ENCODE results near the gene FBXO42.

FBXO42 gene

GRCh38 chr1:16256478-16256877, 95.8 kb downstream of the FBXO42 start:
- Histone ChIP-seq H3K4me2 (ENCODE audit: low read length) (no peak overlapping the region), H3K9ac (ENCODE audit: low read length) (no peak overlapping the region), H4K20me1 (ENCODE audit: insufficient read depth, low read length) (no peaks in the 10 kb centered on the region), H3K4me3 (ENCODE audit: low read depth, low read length, poor library complexity, severe bottlenecking) (no peak overlapping the region), H3K4me1 (ENCODE audit: insufficient read depth, low read length, severe bottlenecking) (no peaks in the 10 kb centered on the region), H3K9me3 (ENCODE audit: low read length) (no peaks in the 10 kb centered on the region), H3K9me2 (ENCODE audit: low read depth, low read length) (no peaks in the 10 kb centered on the region), H2AFZ (ENCODE audit: low read length) (no peak overlapping the region), H3K27ac (ENCODE audit: low read depth, low read length, poor library complexity, severe bottlenecking) (no peak overlapping the region), H3K27me3 (ENCODE audit: insufficient read depth, low read length) (no peaks in the 10 kb centered on the region), H3K79me2 (ENCODE audit: insufficient read depth, low read length) (no peaks in the 10 kb centered on the region), H3K36me3 (ENCODE audit: insufficient read depth, low read length) (peaks cover 49% of the 10 kb centered on the region), H3F3A (ENCODE audit: insufficient read depth, low read length) (no peaks in the 10 kb centered on the region)
- no peak for TF ChIP-seq EZH2 (IDR thresholded peaks at IDR 0.05; ENCODE audit: borderline replicate concordance, low read length)
- TF ChIP-seq, protein P1, sequence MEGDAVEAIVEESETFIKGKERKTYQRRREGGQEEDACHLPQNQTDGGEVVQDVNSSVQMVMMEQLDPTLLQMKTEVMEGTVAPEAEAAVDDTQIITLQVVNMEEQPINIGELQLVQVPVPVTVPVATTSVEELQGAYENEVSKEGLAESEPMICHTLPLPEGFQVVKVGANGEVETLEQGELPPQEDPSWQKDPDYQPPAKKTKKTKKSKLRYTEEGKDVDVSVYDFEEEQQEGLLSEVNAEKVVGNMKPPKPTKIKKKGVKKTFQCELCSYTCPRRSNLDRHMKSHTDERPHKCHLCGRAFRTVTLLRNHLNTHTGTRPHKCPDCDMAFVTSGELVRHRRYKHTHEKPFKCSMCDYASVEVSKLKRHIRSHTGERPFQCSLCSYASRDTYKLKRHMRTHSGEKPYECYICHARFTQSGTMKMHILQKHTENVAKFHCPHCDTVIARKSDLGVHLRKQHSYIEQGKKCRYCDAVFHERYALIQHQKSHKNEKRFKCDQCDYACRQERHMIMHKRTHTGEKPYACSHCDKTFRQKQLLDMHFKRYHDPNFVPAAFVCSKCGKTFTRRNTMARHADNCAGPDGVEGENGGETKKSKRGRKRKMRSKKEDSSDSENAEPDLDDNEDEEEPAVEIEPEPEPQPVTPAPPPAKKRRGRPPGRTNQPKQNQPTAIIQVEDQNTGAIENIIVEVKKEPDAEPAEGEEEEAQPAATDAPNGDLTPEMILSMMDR (IDR thresholded peaks at IDR 0.05; ENCODE audit: low read length): no peak

GRCh38 chr1:16254263-16254928, 97.9 kb downstream of the FBXO42 start:
- Histone ChIP-seq H3K4me3 (ENCODE audit: low read depth, low read length, poor library complexity, severe bottlenecking) (no peak overlapping the region), H3F3A (ENCODE audit: insufficient read depth, low read length) (peaks cover 2% of the 10 kb centered on the region; the same call in 1 of the 2 replicates), H3K27me3 (ENCODE audit: insufficient read depth, low read length) (no peaks in the 10 kb centered on the region), H4K20me1 (ENCODE audit: insufficient read depth, low read length) (no peaks in the 10 kb centered on the region), H3K9me2 (ENCODE audit: low read depth, low read length) (no peaks in the 10 kb centered on the region), H3K9ac (ENCODE audit: low read length) (no peak overlapping the region), H3K79me2 (ENCODE audit: insufficient read depth, low read length) (no peaks in the 10 kb centered on the region), H3K4me1 (ENCODE audit: insufficient read depth, low read length, severe bottlenecking) (peaks cover 18% of the 10 kb centered on the region), H3K9me3 (ENCODE audit: low read length) (no peaks in the 10 kb centered on the region), H2AFZ (ENCODE audit: low read length) (no peak overlapping the region), H3K27ac (ENCODE audit: low read depth, low read length, poor library complexity, severe bottlenecking) (no peak overlapping the region), H3K4me2 (ENCODE audit: low read length) (no peak overlapping the region), H3K36me3 (ENCODE audit: insufficient read depth, low read length) (peaks cover 58% of the 10 kb centered on the region)
- TF ChIP-seq, protein P1 (IDR thresholded peaks at IDR 0.05; ENCODE audit: low read length): no peak
- no peak for TF ChIP-seq EZH2 (IDR thresholded peaks at IDR 0.05; ENCODE audit: borderline replicate concordance, low read length)

DNA sequence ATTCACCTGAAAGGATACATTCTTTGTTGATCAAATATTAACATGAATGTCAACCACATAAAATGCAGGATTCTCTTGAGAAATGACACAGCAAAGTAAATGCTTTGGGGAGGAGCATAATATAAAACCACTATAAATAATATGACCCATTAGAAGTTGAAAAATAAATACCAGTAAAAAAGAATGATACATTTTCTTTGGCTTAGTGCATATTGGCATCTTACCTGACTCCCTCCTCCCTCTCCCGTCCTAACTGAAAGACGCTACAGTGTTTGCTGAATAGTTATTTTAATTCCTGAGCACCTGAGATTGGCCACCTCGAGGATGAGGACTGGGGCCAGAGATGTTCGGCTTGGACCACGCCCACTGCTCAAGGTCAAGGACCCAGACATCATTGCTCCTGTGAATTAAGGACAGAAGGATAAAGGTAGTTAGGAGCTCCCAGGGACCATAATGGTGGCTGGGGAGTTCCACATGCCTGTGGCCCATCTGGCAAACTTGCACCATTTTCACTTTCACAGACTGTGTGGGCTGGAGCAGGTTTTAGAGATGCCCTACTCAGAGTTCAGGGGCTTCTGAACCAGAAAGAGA, 98.9 kb downstream of the FBXO42 start:
- Histone ChIP-seq H2AFZ (ENCODE audit: low read length) (no peak overlapping the region), H3K4me1 (ENCODE audit: insufficient read depth, low read length, severe bottlenecking) (peaks cover 28% of the 10 kb centered on the region), H3K4me2 (ENCODE audit: low read length) (no peak overlapping the region), H3K36me3 (ENCODE audit: insufficient read depth, low read length) (peaks cover 60% of the 10 kb centered on the region), H3K27me3 (ENCODE audit: insufficient read depth, low read length) (no peaks in the 10 kb centered on the region), H3K9me2 (ENCODE audit: low read depth, low read length) (no peaks in the 10 kb centered on the region), H3K4me3 (ENCODE audit: low read depth, low read length, poor library complexity, severe bottlenecking) (no peak overlapping the region), H4K20me1 (ENCODE audit: insufficient read depth, low read length) (no peaks in the 10 kb centered on the region), H3K9me3 (ENCODE audit: low read length) (no peaks in the 10 kb centered on the region), H3F3A (ENCODE audit: insufficient read depth, low read length) (peaks cover 7% of the 10 kb centered on the region; the same call in 1 of the 2 replicates), H3K79me2 (ENCODE audit: insufficient read depth, low read length) (no peaks in the 10 kb centered on the region), H3K9ac (ENCODE audit: low read length) (no peak overlapping the region), H3K27ac (ENCODE audit: low read depth, low read length, poor library complexity, severe bottlenecking) (no peak overlapping the region)
- TF ChIP-seq, protein P1 (IDR thresholded peaks at IDR 0.05; ENCODE audit: low read length): no peak
- TF ChIP-seq EZH2 (IDR thresholded peaks at IDR 0.05; ENCODE audit: borderline replicate concordance, low read length): no peak

Data from OCI-LY1 (cell line).